Ovary (tissue), 9 donors: Measurements from ENCODE around the gene MTM1. TPM values are rescaled to one million over a fixed set of nuclear protein-coding genes. Genes with fewer than 3 reads are reported as not detected.

Experiments used
- DNase-seq, 5 donors: peaks; one replicate each; pipeline ENCODE4 v3.0.0-alpha.2; 2019 to 2020
- H3K27ac ChIP-seq, 2 donors: fragments of 200-600 bp; one replicate each; pipeline versions ENCODE4 v1.5.1 to v1.8.0; 2019 to 2022
- H3K27me3 ChIP-seq: fragments of 200-600 bp; one replicate; pipeline ENCODE4 v1.8.0; 2022
- H3K36me3 ChIP-seq: fragments of 200-600 bp; sonication (generic); one replicate; pipeline ENCODE4 v1.5.1; 2019
- H3K4me1 ChIP-seq: one replicate; pipeline ENCODE4 v1.8.1; 2013; ENCODE audit warnings: mild to moderate bottlenecking, moderate library complexity; ENCODE audit not compliant: insufficient read depth
- H3K4me3 ChIP-seq: fragments of 200-600 bp; sonication (generic); one replicate; pipeline ENCODE4 v1.5.1; 2017
- H3K9me3 ChIP-seq, 2 donors: fragments of 200-600 bp in 1 of 2; sonication (generic) in 1 of 2; one replicate each; pipeline versions ENCODE4 v1.5.1 to v1.8.1; 2013 to 2019; ENCODE audit warnings: mild to moderate bottlenecking in 1 of 2, moderate library complexity in 1 of 2
- CTCF ChIP-seq, 3 donors: fragments of 450-650 bp in 2 of 3; fragments of 200-600 bp in 1 of 3; IDR thresholded peaks; one replicate each; pipeline versions ENCODE4 v1.5.1 to v1.8.0; 2016 to 2022; ENCODE audit warnings: antibody characterized with exemption in 3 of 3, mild to moderate bottlenecking in 1 of 3
- EP300 ChIP-seq: sonication (generic); formaldehyde crosslinking; IDR thresholded peaks from one replicate; pipeline ENCODE4 v1.6.1; 2017; ENCODE audit warnings: antibody characterized with exemption
- POLR2A ChIP-seq: fragments of 450-650 bp; IDR thresholded peaks from one replicate; pipeline ENCODE4 v1.6.1; 2017; ENCODE audit warnings: antibody characterized with exemption, mild to moderate bottlenecking, moderate library complexity
- WGBS, 3 donors: extraction: QIAGEN DNeasy Blood & Tissue Kit in 1 of 3; methylation state at CpG; one replicate each; pipeline versions ENCODE4 v1.1.5 to v1.1.7; 2013 to 2017; 5-methylcytosine and 5-hydroxymethylcytosine counted together
- intact Hi-C, 4 donors: fragments of 100-400 bp; cut with DNase I; formaldehyde crosslinking; loops; one replicate each; pipeline versions ENCODE4 v1.11.0 to v1.15.1; 2022 to 2023
- polyA plus RNA-seq, 2 donors: library from polyadenylated mRNA; stranded (reverse); fragments of 200-250 nt in 1 of 2; fragments of 350-450 nt in 1 of 2; fragmentation: Illumina TruSeq in 1 of 2; extraction: RNeasy Lipid Tissue Mini Kit (QIAGEN cat#74804) in 1 of 2; gene quantifications; one replicate each; pipeline ENCODE4 v1.2.3, GENCODE V29; 2013 to 2014
- total RNA-seq, 7 donors: library from RNA; depleted of rRNA in 2 of 7; stranded (reverse); fragments of >200 nt in 2 of 7; fragmentation: NEBNext Ultra II Directional in 3 of 7; extraction: Animal tissue kit (Norgen Biotek cat#: 25700) in 3 of 7; gene quantifications; one replicate each; pipeline versions ENCODE4 v1.1.0 to v1.2.4, GENCODE V29; 2016 to 2023
- donor health status: DM: no; HTN: no; CAD: no; lungs with moderate emphysema.
- donor health status: DM: no; HTN: no; CAD: no.
- donor health status: Bipolar disorder and iron deficiency.
- donor health status: DM: yes; HTN: yes; CAD: no.
- donor health status: DM: no; HTN: no; CAD: no.
- donor health status: DM: yes; HTN: yes; CAD: no.

Gene MTM1
- total and polyA plus RNA-seq, 9 donors: 8.8 to 28.3 (median 23.4) TPM

- WGBS, 3 donors: 40 to 51% (median 47%) methylated on average over 17 of the region's 17 CpGs
- Histone ChIP-seq H3K27ac (peak overlapping the region in 1 of 2 donors; percentile 36), H3K4me3 (peak overlapping the region; percentile 57), H3K9me3 (no peaks in the 10 kb centered on the region), H3K36me3 (no peaks in the 10 kb centered on the region), H3K27me3 (no peaks in the 10 kb centered on the region), H3K4me1 (peaks cover 3% of the 10 kb centered on the region)
- TF ChIP-seq EP300 (no peak), CTCF (IDR thresholded peaks at IDR 0.05) (no peak), POLR2A (no peak)
- DNase-seq: peak in 1 of 5 donors; percentile 53
- intact Hi-C loops: loop anchor here in 1 of 4 donors (10.0 kb wide), 1 partner anchor 64 kb away; no protein-coding TSS in a partner anchor
These were observed 695 bp downstream of the MTM1 start for GRCh38 chrX:150569155-150569477.

- Histone ChIP-seq H3K27ac (no peak overlapping the region), H3K4me3 (no peak overlapping the region), H3K36me3 (no peaks in the 10 kb centered on the region), H3K9me3 (no peaks in the 10 kb centered on the region), H3K27me3 (no peaks in the 10 kb centered on the region), H3K4me1 (peaks cover 3% of the 10 kb centered on the region)
- WGBS, 3 donors: 54 to 69% (median 65%) methylated on average over 3 of the region's 3 CpGs
- DNase-seq: no peak
- intact Hi-C loops: loop anchor here in 1 of 4 donors (10.0 kb wide), 1 partner anchor 206 kb away; the partner anchor contains the start of gene MAMLD1
- TF ChIP-seq EP300: no peak
- no peak for TF ChIP-seq POLR2A
- TF ChIP-seq CTCF (IDR thresholded peaks at IDR 0.05): no peak
These were observed 2.1 kb downstream of the MTM1 start for GRCh38 chrX:150570512-150570911.

GRCh38 chrX:150572206-150572605, 3.8 kb downstream of the MTM1 start:
- no peak for TF ChIP-seq CTCF (IDR thresholded peaks at IDR 0.05)
- no peak for TF ChIP-seq POLR2A
- TF ChIP-seq EP300: no peak

GRCh38 chrX:150573106-150573505, 4.7 kb downstream of the MTM1 start:
- H3K9me3 ChIP-seq: no peaks in the 10 kb centered on the region
- peaks cover 3% of the 10 kb centered on the region for H3K4me1 ChIP-seq
- TF ChIP-seq EP300 (no peak), POLR2A (no peak), CTCF (IDR thresholded peaks at IDR 0.05) (no peak)
- H3K36me3 ChIP-seq: no peaks in the 10 kb centered on the region
- no peak overlapping the region for H3K4me3 ChIP-seq
- 13 to 27% (median 21%) methylated on average over 1 of the region's 1 CpG for WGBS, 3 donors
- H3K27ac ChIP-seq: no peak overlapping the region
- intact Hi-C loops: loop anchor here in 1 of 4 donors (10.0 kb wide), 1 partner anchor 208 kb away; the partner anchor contains the start of gene MAMLD1
- no peak for DNase-seq
- no peaks in the 10 kb centered on the region for H3K27me3 ChIP-seq

More at GRCh38 chrX:150572206-150572605, 3.8 kb downstream of the MTM1 start:
- Histone ChIP-seq H3K9me3 (no peaks in the 10 kb centered on the region), H3K36me3 (no peaks in the 10 kb centered on the region), H3K27me3 (no peaks in the 10 kb centered on the region), H3K4me1 (peaks cover 3% of the 10 kb centered on the region), H3K27ac (no peak overlapping the region), H3K4me3 (no peak overlapping the region)
- no peak for DNase-seq
- 42 to 56% (median 45%) methylated on average over 1 of the region's 1 CpG for WGBS, 3 donors
- intact Hi-C loops: loop anchor here in 1 of 4 donors (10.0 kb wide), 1 partner anchor 207 kb away; the partner anchor contains the start of gene MAMLD1
